ENCODE data around the gene INPP4A.

DNA sequence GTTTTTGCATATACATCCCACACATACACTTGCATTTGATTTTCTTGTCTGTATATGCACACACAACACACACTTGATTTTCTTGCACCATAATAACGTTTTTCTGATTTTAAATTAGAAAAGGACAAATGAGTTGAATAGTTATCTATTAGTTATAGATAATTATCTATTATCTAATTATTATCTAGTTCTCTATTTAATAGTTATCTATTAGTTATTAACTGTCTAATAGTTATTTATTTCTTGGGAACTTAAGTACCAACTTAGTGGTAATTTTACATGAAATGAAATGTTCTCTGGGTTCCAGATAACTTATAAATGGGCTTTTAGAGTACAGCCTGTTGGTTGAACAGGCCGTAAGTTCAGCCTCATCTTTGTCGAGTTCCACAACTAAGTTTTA, 23.0 kb downstream of the INPP4A start:
- TF ChIP-seq, protein P1, sequence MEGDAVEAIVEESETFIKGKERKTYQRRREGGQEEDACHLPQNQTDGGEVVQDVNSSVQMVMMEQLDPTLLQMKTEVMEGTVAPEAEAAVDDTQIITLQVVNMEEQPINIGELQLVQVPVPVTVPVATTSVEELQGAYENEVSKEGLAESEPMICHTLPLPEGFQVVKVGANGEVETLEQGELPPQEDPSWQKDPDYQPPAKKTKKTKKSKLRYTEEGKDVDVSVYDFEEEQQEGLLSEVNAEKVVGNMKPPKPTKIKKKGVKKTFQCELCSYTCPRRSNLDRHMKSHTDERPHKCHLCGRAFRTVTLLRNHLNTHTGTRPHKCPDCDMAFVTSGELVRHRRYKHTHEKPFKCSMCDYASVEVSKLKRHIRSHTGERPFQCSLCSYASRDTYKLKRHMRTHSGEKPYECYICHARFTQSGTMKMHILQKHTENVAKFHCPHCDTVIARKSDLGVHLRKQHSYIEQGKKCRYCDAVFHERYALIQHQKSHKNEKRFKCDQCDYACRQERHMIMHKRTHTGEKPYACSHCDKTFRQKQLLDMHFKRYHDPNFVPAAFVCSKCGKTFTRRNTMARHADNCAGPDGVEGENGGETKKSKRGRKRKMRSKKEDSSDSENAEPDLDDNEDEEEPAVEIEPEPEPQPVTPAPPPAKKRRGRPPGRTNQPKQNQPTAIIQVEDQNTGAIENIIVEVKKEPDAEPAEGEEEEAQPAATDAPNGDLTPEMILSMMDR (IDR thresholded peaks at IDR 0.05; ENCODE audit: insufficient read depth, low read length): no peak
- no peak for TF ChIP-seq POLR2AphosphoS5 (IDR thresholded peaks at IDR 0.05; ENCODE audit: low read depth)
- no peak for TF ChIP-seq GABPA (IDR thresholded peaks at IDR 0.05; ENCODE audit: low read depth)
- TF ChIP-seq, protein P2, sequence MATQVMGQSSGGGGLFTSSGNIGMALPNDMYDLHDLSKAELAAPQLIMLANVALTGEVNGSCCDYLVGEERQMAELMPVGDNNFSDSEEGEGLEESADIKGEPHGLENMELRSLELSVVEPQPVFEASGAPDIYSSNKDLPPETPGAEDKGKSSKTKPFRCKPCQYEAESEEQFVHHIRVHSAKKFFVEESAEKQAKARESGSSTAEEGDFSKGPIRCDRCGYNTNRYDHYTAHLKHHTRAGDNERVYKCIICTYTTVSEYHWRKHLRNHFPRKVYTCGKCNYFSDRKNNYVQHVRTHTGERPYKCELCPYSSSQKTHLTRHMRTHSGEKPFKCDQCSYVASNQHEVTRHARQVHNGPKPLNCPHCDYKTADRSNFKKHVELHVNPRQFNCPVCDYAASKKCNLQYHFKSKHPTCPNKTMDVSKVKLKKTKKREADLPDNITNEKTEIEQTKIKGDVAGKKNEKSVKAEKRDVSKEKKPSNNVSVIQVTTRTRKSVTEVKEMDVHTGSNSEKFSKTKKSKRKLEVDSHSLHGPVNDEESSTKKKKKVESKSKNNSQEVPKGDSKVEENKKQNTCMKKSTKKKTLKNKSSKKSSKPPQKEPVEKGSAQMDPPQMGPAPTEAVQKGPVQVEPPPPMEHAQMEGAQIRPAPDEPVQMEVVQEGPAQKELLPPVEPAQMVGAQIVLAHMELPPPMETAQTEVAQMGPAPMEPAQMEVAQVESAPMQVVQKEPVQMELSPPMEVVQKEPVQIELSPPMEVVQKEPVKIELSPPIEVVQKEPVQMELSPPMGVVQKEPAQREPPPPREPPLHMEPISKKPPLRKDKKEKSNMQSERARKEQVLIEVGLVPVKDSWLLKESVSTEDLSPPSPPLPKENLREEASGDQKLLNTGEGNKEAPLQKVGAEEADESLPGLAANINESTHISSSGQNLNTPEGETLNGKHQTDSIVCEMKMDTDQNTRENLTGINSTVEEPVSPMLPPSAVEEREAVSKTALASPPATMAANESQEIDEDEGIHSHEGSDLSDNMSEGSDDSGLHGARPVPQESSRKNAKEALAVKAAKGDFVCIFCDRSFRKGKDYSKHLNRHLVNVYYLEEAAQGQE (IDR thresholded peaks at IDR 0.05; ENCODE audit: insufficient replicate concordance, low read depth): no peak
- TF ChIP-seq SPI1 (IDR thresholded peaks at IDR 0.05; ENCODE audit: borderline replicate concordance, low read depth): no peak

Measured in HL-60 (cell line).